GM21447 (cell line): ENCODE data around the gene DCAF17.
A peak's percentile ranks its signal among the peaks of the same experiment; 100 is the strongest.
"Not testable (repeated sequence)": the region's sequence is repeated elsewhere in the genome, so short reads cannot be mapped to it uniquely, and the experiment has no call there.

Experiments used
- ATAC-seq: cut with Tn5 transposase; IDR thresholded peaks from one replicate; pipeline ENCODE4 v1.9.1; 2021; ENCODE audit not compliant: unreplicated experiment

Gene DCAF17

DNA sequence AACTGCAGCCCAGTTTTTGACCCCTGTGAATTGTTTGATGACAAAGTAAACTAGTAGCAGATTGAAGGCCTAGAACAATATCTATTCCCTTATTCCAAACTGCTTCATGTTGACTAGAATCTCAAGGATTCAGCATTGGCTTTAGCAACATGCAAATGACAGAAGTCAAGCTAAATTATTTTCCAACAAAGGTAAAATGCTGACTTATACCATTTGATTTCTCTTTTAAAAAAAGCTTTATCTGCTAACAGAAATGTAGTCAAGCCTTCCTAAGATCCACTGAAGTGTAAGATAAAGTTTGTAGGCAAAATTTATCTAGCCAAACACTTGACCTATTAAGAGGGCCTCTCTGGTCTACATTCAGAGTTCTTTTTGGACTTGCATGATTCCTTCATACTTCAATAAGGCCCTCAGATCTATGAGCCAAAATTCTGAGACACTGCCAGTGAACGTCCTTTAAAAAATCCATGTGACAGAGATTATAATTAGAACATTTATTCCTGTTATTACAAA, 78.7 kb downstream of the DCAF17 start:
- ATAC-seq, result no peak

DNA sequence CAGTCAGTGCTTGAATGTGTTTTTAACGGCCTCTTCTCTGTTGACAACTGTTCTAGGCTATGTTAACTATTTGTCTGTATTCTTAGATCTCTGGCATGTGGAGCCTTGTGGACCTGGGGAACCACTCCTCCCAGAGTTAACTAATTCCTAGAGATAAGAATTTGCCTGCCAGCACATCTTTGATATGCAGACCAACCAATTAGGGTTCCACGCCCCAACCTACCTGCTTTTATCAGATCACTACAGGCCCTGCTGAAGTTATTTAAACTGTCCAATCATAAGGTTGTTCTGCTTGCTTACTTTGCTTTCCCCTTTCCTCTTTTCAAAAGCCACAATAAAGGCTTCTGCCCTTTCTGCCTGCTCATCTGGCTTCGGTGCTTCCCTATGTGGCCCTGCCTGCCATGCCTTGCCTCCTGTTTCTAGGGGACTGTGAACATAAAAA, 79.7 kb downstream of the DCAF17 start:
- no peak for ATAC-seq

DNA sequence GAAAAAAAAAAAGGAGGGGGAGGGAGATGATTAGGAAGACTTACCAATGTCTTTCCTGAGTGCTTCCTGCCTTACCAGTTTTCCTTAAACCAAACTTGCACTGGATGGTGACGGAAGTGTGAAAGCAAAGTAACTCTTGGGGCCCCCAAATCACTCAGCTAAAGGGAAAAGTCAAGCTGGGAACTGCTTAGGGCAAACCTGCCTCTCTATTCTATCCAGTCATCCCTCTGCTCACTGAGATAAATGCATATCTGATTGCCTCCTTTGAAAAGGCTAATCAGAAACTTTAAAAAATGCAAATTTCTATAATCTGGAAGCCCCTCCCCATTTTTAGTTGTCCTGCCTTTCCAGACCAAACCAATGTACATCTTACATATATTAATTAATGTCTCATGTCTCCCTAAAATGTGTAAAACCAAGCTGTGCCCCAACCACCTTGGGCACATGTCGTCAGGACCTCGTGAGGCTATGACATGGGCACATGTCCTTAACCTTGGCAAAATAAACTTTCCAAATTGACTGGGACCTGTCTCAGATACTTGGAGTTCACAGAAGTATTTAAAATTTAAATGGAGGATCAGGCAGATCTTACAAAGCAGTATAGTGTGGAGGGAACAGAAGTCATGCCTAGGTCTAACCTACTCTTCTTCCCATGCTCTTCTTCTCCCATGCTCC, 81.0 kb downstream of the DCAF17 start:
- no peak for ATAC-seq

DNA sequence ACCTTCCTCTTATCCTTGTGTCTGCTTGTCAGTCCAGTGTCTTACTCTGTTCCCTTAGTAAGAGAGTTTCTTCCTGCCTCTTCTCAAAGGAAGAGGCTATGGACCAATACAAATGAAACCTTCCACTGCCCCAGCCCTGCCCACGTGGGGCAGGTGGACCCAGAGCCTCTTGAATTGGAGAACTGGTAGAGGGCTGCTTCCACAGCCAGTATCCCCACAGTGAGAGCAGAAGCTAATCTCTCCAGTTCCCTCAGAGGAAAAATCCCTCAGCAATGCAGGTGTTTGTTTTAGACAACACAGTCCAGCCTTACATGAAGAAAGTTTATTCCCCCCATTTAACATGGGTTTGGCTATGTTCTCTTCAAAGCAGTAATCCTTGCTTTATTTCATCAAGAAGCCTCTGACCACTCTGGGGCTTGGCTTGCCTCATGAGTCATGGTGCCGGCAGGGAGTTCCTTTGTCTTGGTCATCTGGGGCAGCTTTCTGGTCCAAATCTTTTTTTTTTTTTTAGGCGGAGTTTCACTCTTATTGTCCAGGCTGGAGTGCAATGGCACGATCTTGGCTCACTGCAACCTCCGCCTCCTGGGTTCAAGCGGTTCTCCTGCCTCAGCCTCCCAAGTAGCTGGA, 81.8 kb downstream of the DCAF17 start:
- no peak for ATAC-seq

DNA sequence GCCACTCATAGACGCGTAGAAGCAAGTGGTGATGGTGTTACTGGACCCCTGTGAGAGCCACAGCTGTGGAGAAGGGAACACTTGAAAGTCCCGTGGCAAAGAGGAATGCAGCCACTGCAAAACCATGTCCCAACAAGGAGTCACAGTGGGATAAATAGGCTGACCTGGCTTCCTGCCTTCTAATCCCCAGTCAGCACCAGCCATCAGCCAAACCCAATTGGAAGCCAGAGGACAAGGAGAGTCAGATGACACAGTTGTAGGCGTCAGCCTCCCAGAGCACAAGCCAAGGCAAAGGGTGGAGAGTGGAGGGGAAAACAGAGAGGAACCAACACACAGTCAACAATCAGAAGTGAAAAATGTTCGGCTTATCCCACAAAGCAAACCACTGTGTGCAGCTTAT, 82.8 kb downstream of the DCAF17 start:
- ATAC-seq, result no peak

DNA sequence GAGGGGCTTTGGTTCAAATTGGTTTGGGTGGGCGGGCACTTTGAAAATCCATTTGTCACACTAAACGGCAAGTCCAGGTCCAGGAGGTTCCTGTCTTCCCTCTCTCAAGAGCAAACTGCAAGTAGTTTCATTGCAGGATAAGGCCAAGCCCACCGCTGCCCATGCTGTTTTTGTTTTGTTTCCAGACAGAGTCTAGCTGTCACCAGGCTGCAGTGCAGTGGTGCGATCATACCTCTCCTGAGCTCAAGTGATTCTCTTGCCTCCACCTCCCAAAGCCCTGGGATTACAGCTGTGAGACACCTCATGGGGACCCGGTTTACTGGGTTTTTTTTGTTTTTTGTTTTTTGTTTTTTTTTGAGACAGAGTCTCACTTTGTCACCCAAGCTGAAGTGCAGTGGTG, 86.4 kb downstream of the DCAF17 start:
- ATAC-seq, result no peak

DNA sequence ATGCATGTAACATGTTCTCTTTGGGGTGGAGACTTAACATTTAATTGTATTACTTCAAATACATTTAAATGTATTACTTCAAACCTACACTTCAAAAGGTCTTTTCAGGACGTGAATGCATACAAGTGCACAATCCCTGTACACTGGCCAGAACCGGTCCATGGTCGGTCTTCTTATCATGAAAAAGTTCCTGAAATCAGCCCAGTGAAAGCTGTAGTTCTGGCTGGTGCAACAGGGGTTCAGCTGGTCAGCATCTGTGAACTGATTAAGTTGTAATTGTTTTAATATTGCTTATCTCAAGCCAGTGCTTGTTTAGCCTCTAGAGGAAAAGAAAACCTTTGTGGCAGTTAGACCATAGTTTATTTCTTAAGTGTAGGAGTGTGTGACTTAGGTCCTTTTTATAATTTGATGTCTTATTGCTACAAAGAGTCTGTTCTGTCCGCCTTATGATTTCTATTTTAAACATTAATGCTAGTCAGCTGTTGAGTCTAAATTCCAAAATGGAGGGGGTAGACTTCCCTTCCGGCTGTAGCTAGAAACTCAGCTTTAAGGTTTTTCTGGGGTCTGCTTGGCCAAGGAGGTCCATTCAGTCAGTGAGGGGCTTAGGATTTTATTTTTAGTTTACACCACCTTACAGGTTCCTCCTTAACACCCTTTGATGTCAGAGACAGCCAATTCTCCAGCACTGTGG, 87.5 kb downstream of the DCAF17 start:
- ATAC-seq, result no peak

DNA sequence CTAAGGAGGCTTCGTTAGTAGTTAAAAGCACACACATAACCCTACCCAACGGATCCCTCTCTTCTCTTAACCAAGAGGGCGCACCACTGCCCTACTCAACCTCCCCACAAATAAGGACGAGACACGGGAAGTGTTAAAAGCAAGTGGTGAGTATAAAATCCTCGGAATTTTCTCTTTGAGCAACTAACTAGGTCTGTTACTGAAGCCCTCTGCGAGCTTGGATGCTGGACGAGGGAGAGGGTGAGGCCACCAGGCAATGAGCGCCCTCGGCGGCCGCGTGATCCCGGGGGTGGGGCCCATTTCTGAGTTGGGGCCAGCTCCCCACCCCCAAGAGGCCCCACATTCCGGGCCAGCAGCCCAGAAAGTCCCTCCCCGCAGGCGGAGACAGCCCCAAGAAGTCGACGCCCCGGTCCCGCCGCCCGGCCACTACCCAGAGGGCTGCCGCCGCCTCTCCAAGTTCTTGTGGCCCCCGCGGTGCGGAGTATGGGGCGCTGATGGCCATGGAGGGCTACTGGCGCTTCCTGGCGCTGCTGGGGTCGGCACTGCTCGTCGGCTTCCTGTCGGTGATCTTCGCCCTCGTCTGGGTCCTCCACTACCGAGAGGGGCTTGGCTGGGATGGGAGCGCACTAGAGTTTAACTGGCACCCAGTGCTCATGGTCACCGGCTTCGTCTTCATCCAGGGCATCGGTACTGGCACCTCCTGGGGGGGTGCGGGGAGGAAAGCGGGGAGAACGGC, 88.2 kb downstream of the DCAF17 start, which contains the start of gene CYBRD1:
Gene CYBRD1 (plus strand): TSS at position 423 of the 736 bp plus-strand sequence. CDS start 72 bp downstream, at position 495.
- ATAC-seq, result peak; percentile 45

DNA sequence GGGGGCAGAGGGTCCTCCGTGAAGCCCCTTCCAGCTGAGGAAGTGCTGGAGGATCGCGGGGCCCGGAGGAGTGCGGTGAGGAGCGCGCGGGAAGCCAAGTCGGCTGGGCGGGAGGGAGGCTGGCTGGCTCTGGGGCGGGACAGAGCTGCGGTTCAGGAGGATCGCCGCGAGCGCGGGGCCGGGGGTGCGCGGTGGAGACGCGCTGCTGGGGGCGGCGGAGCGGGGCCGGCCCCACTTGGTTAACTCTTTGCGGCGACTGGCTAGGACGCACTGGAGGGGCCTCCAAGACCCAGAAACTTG, 88.7 kb downstream of the DCAF17 start:
- ATAC-seq, result peak; percentile 38

DNA sequence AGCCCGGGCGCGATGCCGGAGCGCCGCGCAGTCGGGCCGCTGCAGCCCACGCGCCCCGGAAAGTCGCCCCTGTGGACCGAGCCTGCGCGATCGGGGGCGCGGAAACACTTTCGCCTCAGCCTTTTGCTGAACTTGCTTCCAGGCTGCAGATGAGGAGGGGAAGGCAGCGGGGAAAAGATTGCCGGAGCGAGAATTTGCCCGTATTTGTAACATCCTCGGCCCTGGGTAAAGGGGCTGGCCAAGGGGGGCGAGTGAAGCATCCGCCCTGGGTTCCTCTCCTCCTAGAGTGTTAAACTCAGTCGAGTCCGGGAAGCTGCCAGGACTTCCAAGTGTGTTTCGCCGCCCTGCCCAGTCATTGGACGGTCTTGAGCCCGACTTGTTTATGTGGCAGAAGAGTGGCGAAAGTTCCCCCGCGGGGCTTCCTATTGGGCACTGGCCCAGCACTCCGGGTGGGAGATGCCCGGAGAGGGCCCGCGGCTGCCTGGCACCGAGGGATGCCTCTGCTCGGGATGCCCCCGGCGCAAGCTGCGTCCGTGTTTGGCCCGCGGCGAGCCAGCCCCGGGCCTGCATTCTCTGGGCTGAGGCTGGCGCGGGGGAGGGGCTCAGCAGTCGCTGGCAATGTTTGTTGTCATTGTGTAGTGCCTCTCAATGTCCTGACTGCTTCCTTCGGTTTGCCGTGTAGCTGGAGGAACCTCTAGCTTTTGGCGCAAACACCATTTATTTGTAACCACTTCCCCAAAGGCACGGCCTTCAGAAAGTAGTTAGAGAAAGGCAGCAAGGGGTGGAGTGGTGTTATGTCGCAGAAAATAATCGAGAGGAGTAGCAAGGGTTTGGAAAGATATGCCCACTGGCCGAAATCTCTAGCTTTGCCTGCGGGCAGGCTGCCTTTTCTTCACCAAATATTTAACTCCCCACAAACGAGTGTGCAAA, 89.3 kb downstream of the DCAF17 start:
- ATAC-seq, result peak; percentile 31

DNA sequence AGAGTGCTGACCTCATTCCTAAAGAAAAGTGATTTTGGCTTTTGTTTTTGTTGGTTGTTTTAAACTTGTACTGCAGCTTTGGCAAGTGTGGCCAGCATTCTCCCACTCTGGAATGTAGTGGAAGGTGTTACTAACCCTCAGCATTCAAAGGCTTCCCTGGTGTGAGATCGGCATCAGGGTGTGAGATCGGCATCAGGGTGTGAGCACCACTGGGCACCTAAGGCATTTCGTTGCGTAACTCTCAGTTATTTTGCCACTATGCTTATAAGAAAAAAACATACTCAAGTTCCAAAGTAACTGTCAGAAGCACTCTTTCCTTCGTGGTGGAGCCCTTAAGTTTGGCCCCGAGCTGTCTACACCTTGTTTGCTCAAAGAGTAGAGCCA, 90.0 kb downstream of the DCAF17 start:
- ATAC-seq, result no peak

DNA sequence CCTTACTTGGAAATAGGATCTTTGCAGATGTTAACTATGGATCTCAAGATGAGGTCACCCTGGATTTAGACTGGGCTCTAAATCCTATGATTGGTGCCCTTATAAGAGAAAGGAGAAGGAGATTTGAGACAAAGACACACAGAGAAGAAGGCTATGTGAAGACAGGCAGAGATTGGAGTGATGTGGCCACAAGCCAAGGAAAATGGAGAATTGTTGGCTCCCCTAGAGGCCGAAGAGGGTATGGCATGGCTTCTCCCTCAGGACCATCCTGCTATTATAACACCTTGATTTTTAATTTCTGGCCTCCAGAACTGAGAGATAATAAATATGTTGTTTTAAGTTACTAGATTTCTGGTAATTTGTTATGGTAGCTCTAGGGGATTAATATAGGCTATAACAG, 95.9 kb downstream of the DCAF17 start:
- ATAC-seq, result no peak

DNA sequence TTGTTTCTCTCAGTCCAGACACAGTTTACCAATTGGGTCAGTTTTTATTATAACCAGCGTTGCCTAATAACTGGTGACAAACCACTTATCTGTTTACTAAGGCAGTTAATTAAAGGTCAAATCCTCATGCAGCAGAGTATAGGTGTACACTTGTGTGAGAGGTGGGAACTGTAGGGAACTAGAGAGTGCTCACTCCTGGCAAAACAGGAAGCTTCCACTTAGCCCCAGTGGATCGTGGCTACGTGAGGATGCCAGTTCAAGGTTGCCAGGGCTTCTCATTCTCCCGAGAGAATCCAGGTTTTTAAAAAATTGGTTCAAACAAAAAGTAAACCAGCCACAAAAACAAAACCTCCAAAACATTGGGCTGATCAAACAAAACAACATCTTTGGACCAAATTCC, 96.4 kb downstream of the DCAF17 start:
- no peak for ATAC-seq

DNA sequence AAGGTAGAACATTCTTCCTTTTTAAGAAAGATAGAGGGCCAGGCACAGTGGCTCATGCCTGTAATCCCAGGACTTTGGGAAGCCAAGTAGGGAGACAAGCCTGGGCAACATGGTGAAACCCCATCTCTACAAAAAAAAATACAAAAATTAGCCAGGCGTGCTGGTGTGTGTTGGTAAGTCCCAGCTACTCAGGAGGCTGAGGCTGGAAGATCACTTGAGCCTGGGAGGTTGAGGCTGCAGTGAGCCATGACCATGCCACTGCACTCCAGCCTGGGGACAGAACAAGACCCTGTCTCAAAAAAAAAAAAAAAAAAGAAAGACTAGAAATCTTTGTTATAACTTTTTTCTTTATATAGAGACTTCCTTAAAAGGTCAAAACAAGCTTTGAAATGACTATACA, 96.8 kb downstream of the DCAF17 start:
- ATAC-seq, result not testable (repeated sequence)

DNA sequence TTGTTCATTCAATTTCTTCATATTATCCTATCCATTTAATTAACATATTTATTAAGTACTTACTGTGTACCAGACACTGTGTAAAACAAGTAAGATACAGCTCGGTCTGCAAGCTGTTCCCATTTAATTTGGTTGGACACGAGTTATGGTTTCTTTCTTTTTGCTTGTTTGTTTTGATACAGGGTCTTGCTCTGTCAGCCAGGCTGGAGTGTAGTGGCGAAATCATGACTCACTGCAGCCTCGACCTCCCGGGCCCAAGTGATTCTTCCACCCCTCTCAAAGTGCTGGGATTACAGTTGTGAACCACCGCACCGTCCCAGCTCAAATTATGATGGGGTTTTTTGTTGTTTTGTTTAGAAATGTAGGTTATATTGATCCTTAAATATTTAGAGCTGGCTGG, 97.3 kb downstream of the DCAF17 start:
- no peak for ATAC-seq

DNA sequence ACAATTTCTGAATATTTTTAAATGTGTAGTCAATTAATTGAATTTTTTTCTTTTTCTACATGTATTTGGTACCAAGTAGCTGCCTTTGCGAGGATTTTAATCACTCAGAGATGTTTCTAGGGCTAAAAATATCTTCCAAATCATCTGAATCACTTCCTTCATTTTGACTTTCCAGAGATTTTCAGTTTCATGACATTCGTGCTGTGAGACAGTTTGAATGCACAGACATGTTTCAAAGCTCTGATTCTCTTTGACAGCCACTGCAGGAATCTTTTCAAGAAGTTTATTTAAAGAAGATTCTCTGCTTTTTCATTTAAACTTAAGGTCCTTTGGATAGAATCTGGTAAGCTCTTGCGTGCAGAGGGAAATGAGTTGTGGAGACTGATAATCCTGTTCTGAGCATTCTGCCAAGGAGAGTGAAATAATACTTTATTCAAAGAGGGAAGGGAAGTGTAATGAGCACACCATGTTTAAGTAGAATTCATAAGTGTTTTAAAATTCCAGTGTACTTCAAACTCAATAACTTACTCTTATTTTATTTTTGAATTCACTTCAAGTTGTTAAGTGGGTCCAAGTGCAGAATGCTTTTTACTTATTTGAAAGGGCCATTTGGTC, 97.9 kb downstream of the DCAF17 start:
- ATAC-seq, result no peak

DNA sequence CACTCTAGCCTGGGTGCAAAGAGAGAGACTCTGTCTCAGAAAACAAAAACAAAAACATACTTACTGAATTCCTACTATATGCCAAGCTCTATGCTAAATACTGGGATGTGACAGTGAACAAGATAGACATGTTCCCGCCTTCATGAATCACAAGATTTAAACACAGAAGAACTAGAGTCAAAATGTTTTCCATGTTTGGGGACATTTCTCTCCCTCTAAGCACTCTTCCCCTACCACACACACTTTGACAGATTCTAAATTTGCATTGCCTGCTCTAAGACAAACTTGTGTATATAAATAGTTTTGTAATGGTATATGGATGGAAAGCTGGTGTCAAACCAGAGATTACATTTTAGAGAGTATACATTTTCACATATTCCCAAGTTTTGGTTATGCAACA, 99.3 kb downstream of the DCAF17 start:
- no peak for ATAC-seq
